Activated T-cell treated with anti-CD3 and anti-CD28 coated beads, Interleukin-2, amount 50 U/mL, for 4 hours (primary cell): ENCODE data around the gene CSGALNACT2. TPM values are rescaled to one million over a fixed set of nuclear protein-coding genes. Genes with fewer than 3 reads are reported as not detected.

Experiments
- ATAC-seq, 2 donors: fragments of 200-7000 bp; cut with Tn5 transposase; one replicate each; pipeline ENCODE4 v1.10.0; 2021
- DNase-seq: peaks from one replicate; pipeline ENCODE4 v3.0.0-alpha.2; 2020
- H3K27me3 Mint-ChIP-seq: one replicate; pipeline ENCODE4 v1.8.0; 2021; ENCODE audit warnings: low read depth, mixed read lengths
- H3K36me3 Mint-ChIP-seq: one replicate; pipeline ENCODE4 v1.8.0; 2022; ENCODE audit warnings: mixed read lengths; ENCODE audit not compliant: insufficient read depth
- H3K4me1 Mint-ChIP-seq: one replicate; pipeline ENCODE4 v1.8.0; 2021; ENCODE audit warnings: low read depth, mixed read lengths
- H3K4me3 Mint-ChIP-seq: one replicate; pipeline ENCODE4 v1.8.0; 2021; ENCODE audit warnings: mild to moderate bottlenecking, moderate library complexity, mixed read lengths
- H3K9me3 Mint-ChIP-seq: one replicate; pipeline ENCODE4 v1.8.0; 2021; ENCODE audit warnings: mixed read lengths
- total RNA-seq, 3 donors: library from RNA; stranded (reverse); gene quantifications; one replicate each; pipeline ENCODE4 v1.2.1, GENCODE V29; 2021

CSGALNACT2 gene
- total RNA-seq, 3 donors from 2014 or later = 14.7 to 19.5 (median 15.5) TPM

- Mint-ChIP-seq H3K9me3 (no peaks in the 10 kb centered on the region), H3K36me3 (no peaks in the 10 kb centered on the region), H3K4me1 (peaks cover 13% of the 10 kb centered on the region), H3K4me3 (peak overlapping the region; percentile 36), H3K27me3 (peaks cover 26% of the 10 kb centered on the region)
- no peak for ATAC-seq
- DNase-seq = no peak
These were observed 31.8 kb upstream of the CSGALNACT2 start for GRCh38 chr10:43106256-43107091.

GRCh38 chr10:43108951-43109350 lies 29.3 kb upstream of the CSGALNACT2 start:
- H3K4me1 Mint-ChIP-seq = peaks cover 11% of the 10 kb centered on the region
- peaks cover 4% of the 10 kb centered on the region for H3K27me3 Mint-ChIP-seq
- no peak for DNase-seq
- H3K4me3 Mint-ChIP-seq = no peak overlapping the region
- no peaks in the 10 kb centered on the region for H3K36me3 Mint-ChIP-seq
- H3K9me3 Mint-ChIP-seq = no peaks in the 10 kb centered on the region
- no peak for ATAC-seq

GRCh38 chr10:43109671-43110249 lies 28.5 kb upstream of the CSGALNACT2 start:
- no peaks in the 10 kb centered on the region for H3K9me3 Mint-ChIP-seq
- H3K4me3 Mint-ChIP-seq = no peak overlapping the region
- ATAC-seq = no peak
- peaks cover 11% of the 10 kb centered on the region for H3K4me1 Mint-ChIP-seq
- no peaks in the 10 kb centered on the region for H3K36me3 Mint-ChIP-seq
- DNase-seq = no peak
- peaks cover 4% of the 10 kb centered on the region for H3K27me3 Mint-ChIP-seq

GRCh38 chr10:43110338-43111071 lies 27.7 kb upstream of the CSGALNACT2 start:
- DNase-seq = no peak

GRCh38 chr10:43111101-43111500 lies 27.1 kb upstream of the CSGALNACT2 start:
- no peak for ATAC-seq
- DNase-seq = no peak
- Mint-ChIP-seq H3K9me3 (no peaks in the 10 kb centered on the region), H3K4me1 (peaks cover 3% of the 10 kb centered on the region), H3K4me3 (no peak overlapping the region), H3K36me3 (no peaks in the 10 kb centered on the region), H3K27me3 (no peaks in the 10 kb centered on the region)

More at GRCh38 chr10:43110338-43111071, 27.7 kb upstream of the CSGALNACT2 start:
- no peak overlapping the region for H3K4me3 Mint-ChIP-seq
- H3K4me1 Mint-ChIP-seq = peaks cover 7% of the 10 kb centered on the region
- no peak for ATAC-seq
- H3K9me3 Mint-ChIP-seq = no peaks in the 10 kb centered on the region
- no peaks in the 10 kb centered on the region for H3K27me3 Mint-ChIP-seq
- H3K36me3 Mint-ChIP-seq = no peaks in the 10 kb centered on the region

- ATAC-seq (no peak), DNase-seq (no peak)
- H3K36me3 Mint-ChIP-seq = no peaks in the 10 kb centered on the region
- H3K9me3 Mint-ChIP-seq = no peaks in the 10 kb centered on the region
- H3K4me1 Mint-ChIP-seq = no peaks in the 10 kb centered on the region
- H3K4me3 Mint-ChIP-seq = no peak overlapping the region
- H3K27me3 Mint-ChIP-seq = no peaks in the 10 kb centered on the region
These were observed 26.2 kb upstream of the CSGALNACT2 start for GRCh38 chr10:43111921-43112607.

GRCh38 chr10:43112608-43112961 lies 25.7 kb upstream of the CSGALNACT2 start:
- no peak for ATAC-seq
- Mint-ChIP-seq H3K36me3 (no peaks in the 10 kb centered on the region), H3K4me3 (no peak overlapping the region), H3K27me3 (no peaks in the 10 kb centered on the region), H3K9me3 (no peaks in the 10 kb centered on the region), H3K4me1 (no peaks in the 10 kb centered on the region)
- DNase-seq = no peak

- DNase-seq = no peak
- H3K27me3 Mint-ChIP-seq = no peaks in the 10 kb centered on the region
- no peak for ATAC-seq
- no peaks in the 10 kb centered on the region for H3K4me1 Mint-ChIP-seq
- no peaks in the 10 kb centered on the region for H3K9me3 Mint-ChIP-seq
- no peak overlapping the region for H3K4me3 Mint-ChIP-seq
- H3K36me3 Mint-ChIP-seq = no peaks in the 10 kb centered on the region
These were observed 24.8 kb upstream of the CSGALNACT2 start for GRCh38 chr10:43113201-43114087.

GRCh38 chr10:43114088-43114742 lies 24.0 kb upstream of the CSGALNACT2 start:
- Mint-ChIP-seq H3K36me3 (no peaks in the 10 kb centered on the region), H3K4me3 (no peak overlapping the region), H3K9me3 (no peaks in the 10 kb centered on the region), H3K27me3 (no peaks in the 10 kb centered on the region), H3K4me1 (no peaks in the 10 kb centered on the region)
- DNase-seq = no peak
- ATAC-seq = no peak

GRCh38 chr10:43114743-43115611 lies 23.3 kb upstream of the CSGALNACT2 start:
- Mint-ChIP-seq H3K9me3 (no peaks in the 10 kb centered on the region), H3K36me3 (no peaks in the 10 kb centered on the region), H3K4me3 (no peak overlapping the region), H3K27me3 (no peaks in the 10 kb centered on the region), H3K4me1 (no peaks in the 10 kb centered on the region)
- DNase-seq (no peak), ATAC-seq (no peak)

- no peaks in the 10 kb centered on the region for H3K36me3 Mint-ChIP-seq
- H3K27me3 Mint-ChIP-seq = no peaks in the 10 kb centered on the region
- H3K4me1 Mint-ChIP-seq = peaks cover 9% of the 10 kb centered on the region
- no peak overlapping the region for H3K4me3 Mint-ChIP-seq
- DNase-seq (no peak), ATAC-seq (no peak)
- no peaks in the 10 kb centered on the region for H3K9me3 Mint-ChIP-seq
These were observed 22.2 kb upstream of the CSGALNACT2 start for GRCh38 chr10:43115881-43116595.

- DNase-seq (no peak), ATAC-seq (no peak)
- Mint-ChIP-seq H3K4me3 (no peak overlapping the region), H3K36me3 (no peaks in the 10 kb centered on the region), H3K27me3 (no peaks in the 10 kb centered on the region), H3K9me3 (no peaks in the 10 kb centered on the region), H3K4me1 (peaks cover 14% of the 10 kb centered on the region)
These were observed 21.6 kb upstream of the CSGALNACT2 start for GRCh38 chr10:43116596-43116995.
